ENCODE results near the gene ZNF687.

Gene ZNF687

GRCh38 chr1:151281225-151281968 is 702 bp upstream of the ZNF687 start:
- DNase-seq: peak; percentile 91 to 94

- peak in 1 of 2 experiments; percentile 17 for DNase-seq
These were observed 1.0 kb downstream of the ZNF687 start for GRCh38 chr1:151282883-151283725.

GRCh38 chr1:151284013-151284577 is 2.0 kb downstream of the ZNF687 start:
- DNase-seq: no peak

GRCh38 chr1:151286619-151287340 is 4.7 kb downstream of the ZNF687 start:
- DNase-seq: no peak

- DNase-seq: no peak
These were observed 5.2 kb downstream of the ZNF687 start for GRCh38 chr1:151287341-151287699.

- no peak for DNase-seq
These were observed 5.8 kb downstream of the ZNF687 start for GRCh38 chr1:151287767-151288500.

GRCh38 chr1:151288502-151288901 is 6.4 kb downstream of the ZNF687 start:
- DNase-seq: no peak

- no peak for DNase-seq
These were observed 7.2 kb downstream of the ZNF687 start for GRCh38 chr1:151289080-151289935.

GRCh38 chr1:151289991-151290708 is 8.1 kb downstream of the ZNF687 start:
- DNase-seq: no peak

GRCh38 chr1:151290709-151291303 is 8.7 kb downstream of the ZNF687 start:
- DNase-seq: no peak

GRCh38 chr1:151292207-151293030 is 10.3 kb downstream of the ZNF687 start:
- no peak for DNase-seq

- no peak for DNase-seq
These were observed 11.0 kb downstream of the ZNF687 start for GRCh38 chr1:151293093-151293492.

GRCh38 chr1:151294742-151295462 is 12.8 kb downstream of the ZNF687 start:
- no peak for DNase-seq

- no peak for DNase-seq
These were observed 27.8 kb downstream of the ZNF687 start for GRCh38 chr1:151309811-151310323.

- no peak for DNase-seq
These were observed 28.9 kb downstream of the ZNF687 start for GRCh38 chr1:151311011-151311410.

- DNase-seq: peak; percentile 66 to 93
These were observed 29.7 kb downstream of the ZNF687 start for GRCh38 chr1:151311589-151312331.

GRCh38 chr1:151312411-151312810 is 30.3 kb downstream of the ZNF687 start:
- no peak for DNase-seq

- no peak for DNase-seq
These were observed 30.7 kb downstream of the ZNF687 start for GRCh38 chr1:151312826-151313225.
